ENCODE results near the gene LAMP5.

- no peak for TF ChIP-seq EZH2 (IDR thresholded peaks at IDR 0.05; ENCODE audit: insufficient read depth, low read length)
- no peak for TF ChIP-seq CTCF (IDR thresholded peaks at IDR 0.05; ENCODE audit: insufficient read depth, low read depth, low read length)
These were observed 19.6 kb downstream of the LAMP5 start for GRCh38 chr20:9534025-9534424.
